Measurements from ENCODE around the gene POLD4.

GRCh38 chr11:67393990-67394389 is 40.6 kb upstream of the POLD4 start:
- no peak for TF ChIP-seq CTCF (IDR thresholded peaks at IDR 0.05; ENCODE audit: borderline replicate concordance, extremely low read depth, low read length, poor library complexity, severe bottlenecking)
- no peak for TF ChIP-seq EZH2 (IDR thresholded peaks at IDR 0.05; ENCODE audit: borderline replicate concordance, low read depth, low read length, severe bottlenecking)
